Esophagus squamous epithelium (tissue), 5 donors: ENCODE data around the gene VWA1. TPM values are rescaled to one million over a fixed set of nuclear protein-coding genes. Genes with fewer than 3 reads are reported as not detected.

Experiments used
- DNase-seq: peaks from one replicate; lab custom pipeline; 2025; lab: John Stamatoyannopoulos, UW
- H3K27ac ChIP-seq, 4 donors: fragments of 200-600 bp; sonication (generic); one replicate each; pipeline ENCODE4 v1.5.1; 2016 to 2019; ENCODE audit warnings: mild to moderate bottlenecking in 1 of 4
- H3K27me3 ChIP-seq, 4 donors: fragments of 200-600 bp; sonication (generic); 1 replicate in 3 of 4; 2 replicates in 1 of 4; pipeline versions ENCODE4 v1.5.1 to v1.6.0; 2017 to 2021; ENCODE audit warnings: antibody characterized with exemption in 1 of 4
- H3K36me3 ChIP-seq, 3 donors: fragments of 200-600 bp; sonication (generic); one replicate each; pipeline ENCODE4 v1.5.1; 2016 to 2019
- H3K4me1 ChIP-seq, 3 donors: fragments of 200-600 bp; sonication (generic); one replicate each; pipeline ENCODE4 v1.5.1; 2017 to 2019
- H3K4me3 ChIP-seq, 4 donors: fragments of 200-600 bp; sonication (generic); 1 replicate in 3 of 4; 2 replicates in 1 of 4; pipeline ENCODE4 v1.5.1; 2016 to 2019; ENCODE audit warnings: mild to moderate bottlenecking in 2 of 4, moderate library complexity in 1 of 4
- H3K9me3 ChIP-seq, 3 donors: fragments of 200-600 bp; sonication (generic); one replicate each; pipeline ENCODE4 v1.5.1; 2016 to 2019
- CTCF ChIP-seq, 6 experiments: fragments of 450-650 bp in 4 of 6; fragments of 200-600 bp in 2 of 6; sonication (generic) in 2 of 6; IDR thresholded peaks; one replicate each; pipeline ENCODE4 v1.5.1; 2016 to 2019; ENCODE audit warnings: antibody characterized with exemption in 6 of 6, mild to moderate bottlenecking in 4 of 6, moderate library complexity in 4 of 6
- POLR2A ChIP-seq, 4 donors: fragments of 450-650 bp; IDR thresholded peaks; one replicate each; pipeline ENCODE4 v1.6.1; 2017; ENCODE audit warnings: antibody characterized with exemption in 4 of 4, mild to moderate bottlenecking in 4 of 4, moderate library complexity in 3 of 4
- WGBS, 2 donors: methylation state at CpG; one replicate each; pipeline ENCODE4 v1.1.5; 2018; 5-methylcytosine and 5-hydroxymethylcytosine counted together
- intact Hi-C: fragments of 100-400 bp; cut with DNase I; formaldehyde crosslinking; loops from one replicate; pipeline ENCODE4 v1.15.0; 2022
- total RNA-seq, 4 donors: library from RNA; depleted of rRNA; stranded (reverse); fragments of >200 nt; gene quantifications; one replicate each; pipeline ENCODE4 v1.1.0, GENCODE V29; 2016
- donor health status: DM: yes; HTN: yes; CAD: no.

Gene VWA1
- total RNA-seq, 4 donors from 2014 or later: 20.0 to 55.0 (median 34.6) TPM

- WGBS, 2 donors: 89 to 90% methylated on average over 11 of the region's 11 CpGs
- intact Hi-C loops: no loop called here
- H3K27ac ChIP-seq: no peak overlapping the region
- H3K9me3 ChIP-seq: no peaks in the 10 kb centered on the region
- DNase-seq: no peak
- H3K36me3 ChIP-seq: peaks cover 33 to 81% (median 62%) of the 10 kb centered on the region in 3 donors
- H3K27me3 ChIP-seq: no peaks in the 10 kb centered on the region
- H3K4me3 ChIP-seq: no peak overlapping the region
- TF ChIP-seq POLR2A (IDR thresholded peaks at IDR 0.05): no peak
- TF ChIP-seq CTCF (IDR thresholded peaks at IDR 0.05): no peak
- H3K4me1 ChIP-seq: peaks cover 11 to 36% (median 15%) of the 10 kb centered on the region in 3 donors
These were observed 40.3 kb upstream of the VWA1 start for GRCh38 chr1:1395166-1395565.

GRCh38 chr1:1397839-1398523 lies 37.5 kb upstream of the VWA1 start:
- peak overlapping the region in 3 of 4 donors; percentile 88 to 94 (median 94) for H3K27ac ChIP-seq

GRCh38 chr1:1398677-1399186 lies 36.8 kb upstream of the VWA1 start:
- WGBS, 2 donors: 0% methylated on average over 14 of the region's 54 CpGs; no CpG with 5 or more reads in 1 of the 2 donors
- DNase-seq: no peak
- intact Hi-C loops: no loop called here
- peaks cover 22 to 66% (median 23%) of the 10 kb centered on the region in 3 donors for H3K4me1 ChIP-seq
- peak overlapping the region; percentile 91 to 99 (median 97) for H3K4me3 ChIP-seq
- TF ChIP-seq POLR2A (IDR thresholded peaks at IDR 0.05) (no peak), CTCF (IDR thresholded peaks at IDR 0.05) (no peak)
- H3K27ac ChIP-seq: peak overlapping the region; percentile 88 to 94 (median 92)
- H3K36me3 ChIP-seq: peaks cover under 1 to 80% (median 34%) of the 10 kb centered on the region in 3 donors
- H3K27me3 ChIP-seq: no peaks in the 10 kb centered on the region
- H3K9me3 ChIP-seq: no peaks in the 10 kb centered on the region

More at GRCh38 chr1:1397839-1398523, 37.5 kb upstream of the VWA1 start:
- TF ChIP-seq POLR2A (IDR thresholded peaks at IDR 0.05): no peak
- no peak for TF ChIP-seq CTCF (IDR thresholded peaks at IDR 0.05)
- 31 to 63% methylated on average over 13 to 17 of the region's 19 CpGs for WGBS, 2 donors
- Histone ChIP-seq H3K27me3 (no peaks in the 10 kb centered on the region), H3K4me1 (peaks cover 22 to 62% (median 23%) of the 10 kb centered on the region in 3 donors), H3K4me3 (peak overlapping the region; percentile 91 to 99 (median 97)), H3K36me3 (peaks cover 8 to 80% (median 36%) of the 10 kb centered on the region in 3 donors), H3K9me3 (no peaks in the 10 kb centered on the region)
- no peak for DNase-seq
- intact Hi-C loops: no loop called here

- Histone ChIP-seq H3K36me3 (peaks cover 0 to 80% (median 32%) of the 10 kb centered on the region in 3 donors), H3K9me3 (no peaks in the 10 kb centered on the region), H3K27ac (peak within 1 kb of the TSS; percentile 88 to 94 (median 92)), H3K4me3 (peak within 1 kb of the TSS; percentile 91 to 99 (median 97)), H3K4me1 (peaks cover 22 to 66% (median 23%) of the 10 kb centered on the region in 3 donors), H3K27me3 (no peaks in the 10 kb centered on the region)
- no CpG with 5 or more reads among the region's 86 CpGs for WGBS, 2 donors
- DNase-seq: peak; percentile 94
- intact Hi-C loops: no loop called here
- TF ChIP-seq CTCF (IDR thresholded peaks at IDR 0.05): peak; percentile 56 to 80 (median 76)
- peak in 2 of 4 donors; percentile 51 to 64 for TF ChIP-seq POLR2A (IDR thresholded peaks at IDR 0.05)
These were observed 36.2 kb upstream of the VWA1 start, which contains the start of gene CCNL2 for GRCh38 chr1:1399187-1399871. Gene CCNL2 (minus strand): TSS chr1:1399335. CDS start chr1:1399306, 29 bp downstream.
